Mammary epithelial cell (primary cell): ENCODE data around the gene PDZD4.

Experiments used
- EZH2 ChIP-seq: IDR thresholded peaks from 2 replicates; pipeline ENCODE4 v1.6.1; 2012; ENCODE audit warnings: low read length, inconsistent platforms, borderline replicate concordance
- TF ChIP-seq, protein P1 (sequence below), 2 donors: IDR thresholded peaks in 1 of 2; conservative IDR thresholded peaks in 1 of 2; 2 replicates each; pipeline ENCODE4 v1.5.1; 2011 to 2012; ENCODE audit warnings: inconsistent platforms in 2 of 2, low read length in 2 of 2, mild to moderate bottlenecking in 2 of 2, control low read depth in 1 of 2, low read depth in 1 of 2; ENCODE audit not compliant: insufficient read depth in 1 of 2; ENCODE audit errors: extremely low read depth in 1 of 2

DNA sequence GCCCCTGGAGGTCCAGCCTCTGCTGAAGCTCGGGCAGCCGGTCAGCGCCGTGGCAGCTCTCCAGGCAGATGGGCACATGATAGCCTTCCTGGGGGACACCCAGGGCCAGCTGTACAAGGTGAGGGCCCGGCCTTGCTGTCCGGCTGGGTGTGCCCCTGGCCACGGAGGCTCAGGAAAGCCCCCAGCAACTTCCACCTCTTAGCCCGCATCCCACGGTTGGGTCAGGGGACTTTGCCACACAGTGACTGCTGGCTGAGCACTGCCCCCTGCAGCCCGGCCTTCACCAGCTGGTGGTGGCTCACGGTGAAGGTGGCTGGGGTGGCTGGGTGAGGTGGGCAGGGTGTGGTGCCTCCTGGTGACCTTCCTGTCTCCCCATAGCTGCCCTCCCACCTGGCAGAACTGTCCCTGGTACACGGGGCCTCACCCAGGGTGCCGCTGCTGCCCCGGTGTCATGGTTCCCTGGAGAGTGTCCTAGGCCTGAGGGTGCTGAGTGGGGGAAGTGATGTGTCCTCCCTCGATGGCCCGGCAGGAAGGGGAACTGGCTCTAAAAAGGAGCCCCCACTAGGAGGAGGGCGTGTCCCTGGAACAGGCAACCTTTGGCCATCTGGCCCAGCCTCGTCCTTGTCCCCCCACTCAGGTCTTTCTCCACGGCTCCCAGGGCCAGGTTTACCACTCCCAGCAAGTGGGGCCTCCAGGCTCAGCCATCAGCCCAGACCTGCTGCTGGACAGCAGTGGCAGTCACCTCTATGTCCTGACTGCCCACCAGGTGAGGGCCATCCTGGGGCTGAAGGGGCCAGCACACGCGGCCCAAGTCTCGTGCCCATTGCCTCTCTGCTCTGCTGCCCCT is 61.8 kb downstream of the PDZD4 start:
- TF ChIP-seq, protein P1, sequence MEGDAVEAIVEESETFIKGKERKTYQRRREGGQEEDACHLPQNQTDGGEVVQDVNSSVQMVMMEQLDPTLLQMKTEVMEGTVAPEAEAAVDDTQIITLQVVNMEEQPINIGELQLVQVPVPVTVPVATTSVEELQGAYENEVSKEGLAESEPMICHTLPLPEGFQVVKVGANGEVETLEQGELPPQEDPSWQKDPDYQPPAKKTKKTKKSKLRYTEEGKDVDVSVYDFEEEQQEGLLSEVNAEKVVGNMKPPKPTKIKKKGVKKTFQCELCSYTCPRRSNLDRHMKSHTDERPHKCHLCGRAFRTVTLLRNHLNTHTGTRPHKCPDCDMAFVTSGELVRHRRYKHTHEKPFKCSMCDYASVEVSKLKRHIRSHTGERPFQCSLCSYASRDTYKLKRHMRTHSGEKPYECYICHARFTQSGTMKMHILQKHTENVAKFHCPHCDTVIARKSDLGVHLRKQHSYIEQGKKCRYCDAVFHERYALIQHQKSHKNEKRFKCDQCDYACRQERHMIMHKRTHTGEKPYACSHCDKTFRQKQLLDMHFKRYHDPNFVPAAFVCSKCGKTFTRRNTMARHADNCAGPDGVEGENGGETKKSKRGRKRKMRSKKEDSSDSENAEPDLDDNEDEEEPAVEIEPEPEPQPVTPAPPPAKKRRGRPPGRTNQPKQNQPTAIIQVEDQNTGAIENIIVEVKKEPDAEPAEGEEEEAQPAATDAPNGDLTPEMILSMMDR (conservative IDR thresholded peaks at IDR 0.05 in 1 of 2, IDR thresholded peaks at IDR 0.05 in 1 of 2; ENCODE audit: extremely low read depth in 1 of 2, insufficient read depth in 1 of 2, low read depth in 1 of 2, low read length in 2 of 2), result no peak
- no peak for TF ChIP-seq EZH2
